Right lobe of liver (tissue), 4 donors: ENCODE data around the gene MPPED1.

Experiments
- POLR2A ChIP-seq: fragments of 450-650 bp; IDR thresholded peaks from one replicate; pipeline ENCODE4 v1.6.1; 2017; ENCODE audit warnings: antibody characterized with exemption, mild to moderate bottlenecking
- TF ChIP-seq, protein P1 (sequence below), 4 donors: fragments of 200-600 bp in 3 of 4; fragments of 450-650 bp in 1 of 4; IDR thresholded peaks; one replicate each; pipeline versions ENCODE4 v1.5.1 to v1.8.0; 2016 to 2022; ENCODE audit warnings: antibody characterized with exemption in 4 of 4, mild to moderate bottlenecking in 2 of 4
- donor health status: DM: no; HTN: no; CAD: no.
- donor health status: DM: no; HTN: no; CAD: no.
- donor health status: DM: no; HTN: yes; CAD: no.

- TF ChIP-seq, protein P1, sequence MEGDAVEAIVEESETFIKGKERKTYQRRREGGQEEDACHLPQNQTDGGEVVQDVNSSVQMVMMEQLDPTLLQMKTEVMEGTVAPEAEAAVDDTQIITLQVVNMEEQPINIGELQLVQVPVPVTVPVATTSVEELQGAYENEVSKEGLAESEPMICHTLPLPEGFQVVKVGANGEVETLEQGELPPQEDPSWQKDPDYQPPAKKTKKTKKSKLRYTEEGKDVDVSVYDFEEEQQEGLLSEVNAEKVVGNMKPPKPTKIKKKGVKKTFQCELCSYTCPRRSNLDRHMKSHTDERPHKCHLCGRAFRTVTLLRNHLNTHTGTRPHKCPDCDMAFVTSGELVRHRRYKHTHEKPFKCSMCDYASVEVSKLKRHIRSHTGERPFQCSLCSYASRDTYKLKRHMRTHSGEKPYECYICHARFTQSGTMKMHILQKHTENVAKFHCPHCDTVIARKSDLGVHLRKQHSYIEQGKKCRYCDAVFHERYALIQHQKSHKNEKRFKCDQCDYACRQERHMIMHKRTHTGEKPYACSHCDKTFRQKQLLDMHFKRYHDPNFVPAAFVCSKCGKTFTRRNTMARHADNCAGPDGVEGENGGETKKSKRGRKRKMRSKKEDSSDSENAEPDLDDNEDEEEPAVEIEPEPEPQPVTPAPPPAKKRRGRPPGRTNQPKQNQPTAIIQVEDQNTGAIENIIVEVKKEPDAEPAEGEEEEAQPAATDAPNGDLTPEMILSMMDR (IDR thresholded peaks at IDR 0.05): no peak
- no peak for TF ChIP-seq POLR2A
These were observed 79.4 kb downstream of the MPPED1 start for GRCh38 chr22:43491177-43491576.
